Endodermal cell (in vitro differentiated cells): ENCODE data around the gene TM9SF3. TPM values are rescaled to one million over a fixed set of nuclear protein-coding genes. Genes with fewer than 3 reads are reported as not detected.

ENCODE experiments used
- DNase-seq: peaks from one replicate; pipeline ENCODE4 v3.0.0-alpha.2; 2017
- H3K27ac ChIP-seq: 2 replicates; pipeline ENCODE4 v1.5.1; 2013; ENCODE audit warnings: mild to moderate bottlenecking, low read depth, low read length, moderate library complexity
- H3K27me3 ChIP-seq: 2 replicates; pipeline ENCODE4 v1.6.1; 2013; ENCODE audit warnings: mild to moderate bottlenecking, low read length, moderate library complexity; ENCODE audit not compliant: insufficient read depth, control insufficient read depth, poor library complexity, severe bottlenecking
- H3K36me3 ChIP-seq: 2 replicates; pipeline ENCODE4 v1.7.0; 2013; ENCODE audit warnings: mild to moderate bottlenecking, low read length, moderate library complexity; ENCODE audit not compliant: control insufficient read depth, insufficient read depth
- H3K4me1 ChIP-seq: one replicate; pipeline ENCODE4 v1.7.0; 2013; ENCODE audit warnings: low read length; ENCODE audit not compliant: control insufficient read depth, insufficient read depth
- H3K4me3 ChIP-seq: 2 replicates; pipeline ENCODE4 v1.5.1; 2013; ENCODE audit warnings: mild to moderate bottlenecking, low read length, moderate library complexity
- H3K9ac ChIP-seq: 2 replicates; pipeline ENCODE4 v1.6.1; 2013; ENCODE audit warnings: mild to moderate bottlenecking, low read length, moderate library complexity; ENCODE audit not compliant: poor library complexity, severe bottlenecking; ENCODE audit errors: extremely low read depth
- H3K9me3 ChIP-seq: 2 replicates; pipeline ENCODE4 v1.6.1; 2013; ENCODE audit warnings: mild to moderate bottlenecking, low read length, moderate library complexity; ENCODE audit not compliant: control insufficient read depth
- H3K27ac Mint-ChIP-seq: 2 replicates; pipeline ENCODE4 v1.8.0; 2020; ENCODE audit warnings: mixed read lengths
- H3K27me3 Mint-ChIP-seq: 2 replicates; pipeline ENCODE4 v1.8.0; 2021; ENCODE audit warnings: mild to moderate bottlenecking, mixed read lengths; ENCODE audit not compliant: insufficient read depth
- H3K36me3 Mint-ChIP-seq: 2 replicates; pipeline ENCODE4 v1.8.0; 2020; ENCODE audit warnings: low read depth, mixed read lengths
- H3K4me1 Mint-ChIP-seq: 2 replicates; pipeline ENCODE4 v1.8.0; 2020; ENCODE audit warnings: mixed read lengths
- H3K4me3 Mint-ChIP-seq: 2 replicates; pipeline ENCODE4 v1.8.0; 2020; ENCODE audit warnings: mild to moderate bottlenecking, moderate library complexity, mixed read lengths
- H3K9me3 Mint-ChIP-seq: 2 replicates; pipeline ENCODE4 v1.8.0; 2020; ENCODE audit warnings: mild to moderate bottlenecking, mixed read lengths
- CTCF ChIP-seq: fragments of 200-600 bp; sonication (generic); conservative IDR thresholded peaks from 2 replicates; pipeline ENCODE4 v1.5.0; 2021; ENCODE audit warnings: antibody characterized with exemption, mild to moderate bottlenecking
- WGBS, 2 experiments: methylation state at CpG; one replicate each; pipeline versions ENCODE4 v1.1.5 to v1.1.7; 2013; ENCODE audit warnings: missing lambda C conversion rate in 2 of 2, mixed read lengths in 1 of 2; ENCODE audit not compliant: insufficient coverage in 1 of 2, insufficient read length in 1 of 2; 5-methylcytosine and 5-hydroxymethylcytosine counted together
- total RNA-seq, 2 donors: library from RNA; stranded (reverse); fragmentation: NEBNext Ultra II Directional in 1 of 2; extraction: Animal tissue kit (Norgen Biotek cat#: 25700) in 1 of 2; gene quantifications; 2 replicates in 1 of 2; 3 replicates in 1 of 2; pipeline ENCODE4 v1.2.1, GENCODE V29; 2021

The TM9SF3 gene
- total RNA-seq, 2 donors from 2014 or later: 134 to 137 TPM

DNA sequence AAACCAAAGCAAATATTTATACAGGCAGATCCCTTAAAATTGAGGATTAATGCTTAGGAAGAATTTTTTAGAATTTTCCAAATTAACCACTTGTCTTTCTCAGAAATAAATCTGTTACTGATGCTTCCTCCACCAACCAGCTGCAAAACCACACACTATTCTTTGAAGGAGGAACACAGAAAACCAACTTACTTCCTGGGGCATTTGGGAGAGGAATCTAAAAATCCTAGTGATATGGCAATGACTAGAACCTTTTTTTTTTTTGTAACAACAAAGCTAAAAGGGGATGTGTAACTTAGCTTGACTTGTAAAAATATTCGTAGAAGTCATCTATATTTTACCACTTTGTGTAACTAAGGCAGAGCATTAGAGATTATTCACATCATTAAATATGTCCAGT is 5.1 kb upstream of the TM9SF3 start:
- peaks cover 6% of the 10 kb centered on the region for H3K4me1 ChIP-seq
- Mint-ChIP-seq H3K4me3 (no peak overlapping the region), H3K27ac (no peak overlapping the region), H3K27me3 (no peaks in the 10 kb centered on the region), H3K9me3 (no peaks in the 10 kb centered on the region), H3K4me1 (no peaks in the 10 kb centered on the region), H3K36me3 (no peaks in the 10 kb centered on the region)
- TF ChIP-seq CTCF: no peak
- 100% methylated on average over 1 of the region's 1 CpG; no CpG with 5 or more reads in 1 of the 2 experiments for WGBS, 2 experiments
- H3K27ac ChIP-seq: no peak overlapping the region
- no peak for DNase-seq
- H3K9ac ChIP-seq: no peak overlapping the region
- no peaks in the 10 kb centered on the region for H3K36me3 ChIP-seq
- H3K4me3 ChIP-seq: no peak overlapping the region
- no peaks in the 10 kb centered on the region for H3K9me3 ChIP-seq
- no peaks in the 10 kb centered on the region for H3K27me3 ChIP-seq

DNA sequence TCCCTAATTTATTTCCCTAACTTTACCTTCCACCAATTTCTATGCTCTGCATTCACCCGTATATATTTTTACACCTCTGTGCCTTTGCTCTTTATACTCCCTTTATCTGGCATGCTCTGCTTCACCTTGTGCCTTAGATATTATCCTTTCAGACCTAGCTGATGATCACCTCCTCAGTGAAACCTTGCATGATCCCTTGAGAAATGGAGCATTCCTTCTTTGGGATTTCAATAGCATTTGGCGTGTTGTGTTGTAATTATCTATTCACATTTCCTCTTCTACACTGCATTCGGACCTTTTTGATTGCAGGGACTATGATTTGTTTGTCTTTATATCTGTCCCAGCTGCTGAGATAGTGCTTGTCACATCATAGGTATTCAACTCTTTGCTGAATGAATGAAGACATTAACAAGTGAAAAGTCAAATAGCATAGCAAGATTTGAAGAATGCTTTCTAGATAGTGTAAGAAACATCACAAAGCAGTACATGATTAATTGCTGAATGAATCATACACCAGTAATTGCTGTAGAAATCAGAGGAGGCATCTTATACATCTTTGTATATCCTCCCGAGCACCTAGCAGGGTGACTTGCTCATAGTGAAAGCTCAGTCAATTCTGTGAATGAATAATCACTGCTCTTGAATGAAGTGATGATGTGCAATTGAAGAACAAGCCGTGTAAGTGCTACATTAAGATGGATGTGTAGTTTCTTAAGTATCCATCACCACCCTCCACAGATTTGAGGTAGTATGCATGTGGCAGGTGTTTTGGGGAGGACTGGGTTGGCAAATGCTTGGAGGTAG is 2.0 kb upstream of the TM9SF3 start:
- Mint-ChIP-seq H3K4me1 (peaks cover 8% of the 10 kb centered on the region), H3K36me3 (no peaks in the 10 kb centered on the region), H3K27me3 (no peaks in the 10 kb centered on the region), H3K9me3 (no peaks in the 10 kb centered on the region), H3K4me3 (no peak overlapping the region), H3K27ac (no peak overlapping the region)
- Histone ChIP-seq H3K36me3 (no peaks in the 10 kb centered on the region), H3K4me1 (peaks cover 6% of the 10 kb centered on the region), H3K27ac (no peak overlapping the region), H3K9ac (no peak overlapping the region), H3K27me3 (no peaks in the 10 kb centered on the region), H3K4me3 (no peak overlapping the region), H3K9me3 (no peaks in the 10 kb centered on the region)
- DNase-seq: no peak
- WGBS, 2 experiments: 88 to 100% methylated on average over 1 to 4 of the region's 5 CpGs
- TF ChIP-seq CTCF: no peak

GRCh38 chr10:96588060-96588554 is 1.3 kb upstream of the TM9SF3 start:
- H3K4me1 Mint-ChIP-seq: peaks cover 8% of the 10 kb centered on the region
- no peaks in the 10 kb centered on the region for H3K36me3 Mint-ChIP-seq
- H3K36me3 ChIP-seq: peaks cover 4% of the 10 kb centered on the region
- peak overlapping the region; percentile 86 for H3K4me3 ChIP-seq
- no peak overlapping the region for H3K9ac ChIP-seq
- no peak for TF ChIP-seq CTCF
- no peaks in the 10 kb centered on the region for H3K9me3 Mint-ChIP-seq
- no peak overlapping the region for H3K27ac Mint-ChIP-seq
- no peaks in the 10 kb centered on the region for H3K27me3 ChIP-seq
- peaks cover 6% of the 10 kb centered on the region for H3K4me1 ChIP-seq
- no peaks in the 10 kb centered on the region for H3K9me3 ChIP-seq
- H3K27ac ChIP-seq: no peak overlapping the region
- H3K4me3 Mint-ChIP-seq: no peak overlapping the region
- WGBS, 2 experiments: 83 to 94% methylated on average over 4 of the region's 4 CpGs
- no peak for DNase-seq
- H3K27me3 Mint-ChIP-seq: no peaks in the 10 kb centered on the region
